HG03439 (cell line): ENCODE measurements around the gene ZDHHC1.
"Not testable (repeated sequence)": the region's sequence is repeated elsewhere in the genome, so short reads cannot be mapped to it uniquely, and the experiment has no call there.

ENCODE experiments used
- ATAC-seq: cut with Tn5 transposase; IDR thresholded peaks from one replicate; pipeline ENCODE4 v1.9.1; 2021; ENCODE audit warnings: mild to moderate bottlenecking, moderate library complexity; ENCODE audit not compliant: unreplicated experiment

Gene ZDHHC1

GRCh38 chr16:67378642-67379041 is 37.6 kb downstream of the ZDHHC1 start:
- ATAC-seq: no peak

GRCh38 chr16:67376012-67376411 is 40.3 kb downstream of the ZDHHC1 start:
- not testable (repeated sequence) for ATAC-seq

- ATAC-seq: no peak
Measured at GRCh38 chr16:67372664-67373063, 43.6 kb downstream of the ZDHHC1 start.

- ATAC-seq: no peak
Measured at GRCh38 chr16:67370661-67371060, 45.6 kb downstream of the ZDHHC1 start.

DNA sequence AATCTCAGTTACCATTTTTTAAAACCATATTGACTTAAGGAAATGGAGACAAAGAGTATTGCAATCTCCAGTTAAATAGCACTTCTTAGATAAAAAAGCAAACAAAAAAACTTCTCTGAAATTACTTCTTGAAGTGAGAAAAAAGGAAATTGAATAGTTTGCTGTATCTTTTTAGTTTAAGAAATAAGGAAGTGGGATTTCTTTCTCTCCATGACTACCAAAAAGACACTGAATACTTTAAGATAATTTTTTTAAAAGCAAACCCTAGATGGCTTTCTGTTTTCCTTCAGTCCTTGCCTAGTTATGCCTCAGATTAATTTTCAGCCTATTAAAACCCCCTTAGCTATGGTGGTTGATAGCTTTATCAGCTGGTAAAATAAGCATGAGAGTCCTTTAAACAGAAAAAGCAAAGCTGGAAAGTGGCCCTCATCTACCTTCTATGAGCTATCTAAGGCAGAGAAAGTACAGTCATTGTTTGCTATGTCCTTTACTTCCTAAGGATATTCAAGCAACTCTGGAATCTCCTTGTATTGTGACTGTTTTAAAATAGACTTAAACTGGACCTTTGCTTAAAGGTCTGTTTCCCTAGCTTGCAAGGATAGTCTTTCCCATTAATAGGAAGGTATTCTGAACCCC is 51.6 kb downstream of the ZDHHC1 start:
- ATAC-seq: no peak

GRCh38 chr16:67361038-67361437 is 55.2 kb downstream of the ZDHHC1 start:
- no peak for ATAC-seq

GRCh38 chr16:67359540-67360269 is 56.6 kb downstream of the ZDHHC1 start:
- not testable (repeated sequence) for ATAC-seq

DNA sequence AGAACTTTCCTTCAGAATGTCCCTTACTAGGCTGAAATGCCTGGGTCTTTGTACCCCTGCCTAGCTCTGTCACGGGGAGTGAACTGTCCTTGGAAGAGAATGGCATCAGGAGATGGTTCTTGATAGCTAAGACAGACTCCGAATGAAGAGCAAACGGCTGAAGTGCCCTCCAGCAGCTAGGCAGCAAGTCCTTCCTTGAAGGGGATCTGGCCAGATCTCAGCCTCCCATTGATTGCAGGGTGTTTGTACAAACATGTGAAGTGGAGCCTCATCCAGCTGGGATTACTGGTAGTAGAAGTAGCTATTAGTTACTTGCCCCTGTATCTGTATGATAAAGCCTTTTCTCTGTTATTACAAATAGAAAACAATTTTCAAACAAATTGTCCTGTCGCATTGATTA is 58.7 kb downstream of the ZDHHC1 start:
- ATAC-seq: no peak

GRCh38 chr16:67356396-67356795 is 59.9 kb downstream of the ZDHHC1 start:
- ATAC-seq: no peak

GRCh38 chr16:67352463-67352862 is 63.8 kb downstream of the ZDHHC1 start:
- ATAC-seq: not testable (repeated sequence)

- ATAC-seq: no peak
Measured at GRCh38 chr16:67350324-67350723, 66.0 kb downstream of the ZDHHC1 start.

- ATAC-seq: no peak
Measured at GRCh38 chr16:67349172-67349571, 67.1 kb downstream of the ZDHHC1 start.

GRCh38 chr16:67346341-67346740 is 69.9 kb downstream of the ZDHHC1 start:
- no peak for ATAC-seq

DNA sequence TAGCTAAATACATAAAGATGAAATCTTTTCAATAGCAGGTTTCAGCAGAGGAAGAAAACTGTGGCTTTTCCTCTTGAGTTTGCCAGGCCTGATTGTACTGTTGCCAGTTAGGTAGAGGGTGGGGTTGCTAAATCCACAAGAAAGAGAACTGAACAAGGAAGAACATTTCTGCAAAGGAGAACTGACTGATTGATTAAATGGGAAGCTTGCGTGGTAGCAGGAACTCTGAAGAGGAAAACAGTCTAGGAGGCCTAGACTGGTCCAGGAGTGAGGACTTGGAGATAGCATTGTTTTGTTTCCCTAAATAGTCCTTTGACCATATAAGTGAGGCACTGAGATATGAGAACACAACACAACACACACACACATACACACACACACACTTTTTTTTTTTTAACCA is 70.9 kb downstream of the ZDHHC1 start:
- no peak for ATAC-seq
